Lung (tissue), 12 donors: ENCODE results near the gene DYNC1LI2. TPM values are rescaled to one million over a fixed set of nuclear protein-coding genes. Genes with fewer than 3 reads are reported as not detected.

Source experiments
- ATAC-seq: fragments of 200-7000 bp; cut with Tn5 transposase; one replicate; pipeline ENCODE4 v1.9.1; 2020; ENCODE audit warnings: moderate number of reproducible peaks; ENCODE audit not compliant: insufficient read depth, low FRiP score
- DNase-seq, 3 donors: peaks; one replicate each; pipeline ENCODE4 v3.0.0-alpha.2; 2013 to 2017
- H3K27ac ChIP-seq, 2 donors: one replicate each; pipeline ENCODE4 v1.5.1; 2013; ENCODE audit warnings: mild to moderate bottlenecking in 2 of 2, moderate library complexity in 2 of 2, control low read depth in 1 of 2, inconsistent platforms in 1 of 2, low read depth in 1 of 2, low read length in 1 of 2
- H3K27me3 ChIP-seq, 3 donors: one replicate each; pipeline ENCODE4 v1.5.1; 2013; ENCODE audit warnings: low read length in 2 of 3; ENCODE audit not compliant: control insufficient read depth in 3 of 3, insufficient read depth in 3 of 3
- H3K36me3 ChIP-seq, 4 donors: one replicate each; pipeline ENCODE4 v1.5.1; 2013; ENCODE audit warnings: low read length in 4 of 4, mild to moderate bottlenecking in 1 of 4, moderate library complexity in 1 of 4; ENCODE audit not compliant: control insufficient read depth in 4 of 4, insufficient read depth in 4 of 4
- H3K4me1 ChIP-seq, 5 donors: one replicate each; pipeline ENCODE4 v1.5.1; 2013; ENCODE audit warnings: low read length in 5 of 5, mild to moderate bottlenecking in 2 of 5, moderate library complexity in 1 of 5; ENCODE audit not compliant: control insufficient read depth in 5 of 5, insufficient read depth in 5 of 5
- H3K4me3 ChIP-seq: one replicate; pipeline ENCODE4 v1.5.1; 2013; ENCODE audit warnings: mild to moderate bottlenecking, control low read depth, moderate library complexity
- H3K9ac ChIP-seq, 2 donors: one replicate each; pipeline ENCODE4 v1.5.1; 2013; ENCODE audit warnings: low read length in 2 of 2, control low read depth in 1 of 2; ENCODE audit not compliant: insufficient read depth in 1 of 2
- H3K9me3 ChIP-seq, 4 donors: one replicate each; pipeline ENCODE4 v1.5.1; 2013; ENCODE audit warnings: low read length in 3 of 4, mild to moderate bottlenecking in 1 of 4, moderate library complexity in 1 of 4; ENCODE audit not compliant: control insufficient read depth in 4 of 4, insufficient read depth in 3 of 4
- CTCF ChIP-seq: IDR thresholded peaks from 2 replicates; pipeline ENCODE4 v1.5.1; 2012; ENCODE audit warnings: mild to moderate bottlenecking; ENCODE audit errors: control extremely low read depth, extremely low read depth
- WGBS, 2 donors: extraction: QIAGEN DNeasy Blood & Tissue Kit; methylation state at CpG; one replicate each; pipeline ENCODE4 v1.1.7; 2013; 5-methylcytosine and 5-hydroxymethylcytosine counted together
- polyA plus RNA-seq, 2 donors: library from polyadenylated mRNA; stranded (reverse); fragments of 200-250 nt; gene quantifications; one replicate each; pipeline ENCODE4 v1.2.1, GENCODE V29; 2013
- total RNA-seq, 2 donors: library from RNA; depleted of rRNA in 1 of 2; stranded (reverse); fragments of >200 nt in 1 of 2; gene quantifications; one replicate each; pipeline ENCODE4 v1.2.1, GENCODE V29; 2014 to 2021
- donor health status: control.
- donor health status: control.
- donor health status: Bipolar disorder and iron deficiency.
- donor health status: healthy.
- donor health status: DM: yes; HTN: yes; CAD: no.

The DYNC1LI2 gene
- total and polyA plus RNA-seq, 4 donors, result 40.7 to 147 (median 94.6) TPM

- Histone ChIP-seq H3K36me3 (peaks cover 0 to 4% (median 2%) of the 10 kb centered on the region in 4 donors), H3K4me1 (no peaks in the 10 kb centered on the region), H3K4me3 (no peak overlapping the region), H3K27ac (no peak overlapping the region), H3K27me3 (no peaks in the 10 kb centered on the region), H3K9ac (no peak overlapping the region), H3K9me3 (no peaks in the 10 kb centered on the region)
- no peak for ATAC-seq
- 92 to 93% methylated on average over 6 of the region's 6 CpGs for WGBS, 2 donors
- DNase-seq, result no peak
- TF ChIP-seq CTCF, result no peak
These were observed 37.3 kb downstream of the DYNC1LI2 start for GRCh38 chr16:66714062-66714461.

- Histone ChIP-seq H3K9me3 (no peaks in the 10 kb centered on the region), H3K4me3 (no peak overlapping the region), H3K27me3 (no peaks in the 10 kb centered on the region), H3K4me1 (no peaks in the 10 kb centered on the region), H3K27ac (no peak overlapping the region), H3K36me3 (no peaks in the 10 kb centered on the region), H3K9ac (no peak overlapping the region)
- WGBS, 2 donors, result 71 to 72% methylated on average over 2 of the region's 2 CpGs
- DNase-seq, result no peak
- TF ChIP-seq CTCF, result no peak
- no peak for ATAC-seq
These were observed 38.3 kb downstream of the DYNC1LI2 start for GRCh38 chr16:66713076-66713475.

GRCh38 chr16:66712512-66712911 lies 38.9 kb downstream of the DYNC1LI2 start:
- Histone ChIP-seq H3K27ac (no peak overlapping the region), H3K9ac (no peak overlapping the region), H3K27me3 (no peaks in the 10 kb centered on the region), H3K36me3 (no peaks in the 10 kb centered on the region), H3K4me1 (no peaks in the 10 kb centered on the region), H3K9me3 (no peaks in the 10 kb centered on the region), H3K4me3 (no peak overlapping the region)
- ATAC-seq (no peak), DNase-seq (no peak)
- TF ChIP-seq CTCF, result no peak

GRCh38 chr16:66711581-66711980 lies 39.8 kb downstream of the DYNC1LI2 start:
- Histone ChIP-seq H3K27me3 (no peaks in the 10 kb centered on the region), H3K4me3 (no peak overlapping the region), H3K27ac (no peak overlapping the region), H3K36me3 (no peaks in the 10 kb centered on the region), H3K4me1 (peaks cover 0 to under 1% (median 0%) of the 10 kb centered on the region in 5 donors), H3K9ac (no peak overlapping the region), H3K9me3 (no peaks in the 10 kb centered on the region)
- DNase-seq (no peak), ATAC-seq (no peak)
- TF ChIP-seq CTCF, result no peak
